GM12875 (cell line): ENCODE results near the gene KDR.

Experiments
- H3K4me3 ChIP-seq: one replicate; pipeline ENCODE4 v1.5.1; 2011; ENCODE audit warnings: low read depth, low read length, control low read depth
- CTCF ChIP-seq: IDR thresholded peaks from 2 replicates; pipeline ENCODE4 v1.5.1; 2011; ENCODE audit warnings: low read depth, mild to moderate bottlenecking, control low read depth, inconsistent platforms, low read length, moderate library complexity, borderline replicate concordance; ENCODE audit not compliant: insufficient read depth

KDR gene

GRCh38 chr4:55082756-55083155, 42.6 kb downstream of the KDR start:
- H3K4me3 ChIP-seq, result no peak overlapping the region
- no peak for TF ChIP-seq CTCF

GRCh38 chr4:55080174-55080865, 45.1 kb downstream of the KDR start:
- no peak for TF ChIP-seq CTCF
- no peak overlapping the region for H3K4me3 ChIP-seq

GRCh38 chr4:55079451-55080173, 45.8 kb downstream of the KDR start:
- H3K4me3 ChIP-seq, result no peak overlapping the region

GRCh38 chr4:55078987-55079386, 46.4 kb downstream of the KDR start:
- H3K4me3 ChIP-seq, result no peak overlapping the region
- TF ChIP-seq CTCF, result no peak

More at GRCh38 chr4:55079451-55080173, 45.8 kb downstream of the KDR start:
- TF ChIP-seq CTCF, result no peak

- TF ChIP-seq CTCF, result no peak
- H3K4me3 ChIP-seq, result no peak overlapping the region
Measured at GRCh38 chr4:55077577-55077976, 47.8 kb downstream of the KDR start.

- H3K4me3 ChIP-seq, result no peak overlapping the region
- TF ChIP-seq CTCF, result no peak
Measured at GRCh38 chr4:55075823-55076716, 49.3 kb downstream of the KDR start.
